Measurements from ENCODE around the gene DRD2.

The DRD2 gene

GRCh38 chr11:113400631-113401230 lies 74.5 kb downstream of the DRD2 start:
- no peak for DNase-seq (ENCODE audit: low read depth)

GRCh38 chr11:113398669-113399430 lies 76.3 kb downstream of the DRD2 start:
- no peak for DNase-seq (ENCODE audit: low read depth)

DNA sequence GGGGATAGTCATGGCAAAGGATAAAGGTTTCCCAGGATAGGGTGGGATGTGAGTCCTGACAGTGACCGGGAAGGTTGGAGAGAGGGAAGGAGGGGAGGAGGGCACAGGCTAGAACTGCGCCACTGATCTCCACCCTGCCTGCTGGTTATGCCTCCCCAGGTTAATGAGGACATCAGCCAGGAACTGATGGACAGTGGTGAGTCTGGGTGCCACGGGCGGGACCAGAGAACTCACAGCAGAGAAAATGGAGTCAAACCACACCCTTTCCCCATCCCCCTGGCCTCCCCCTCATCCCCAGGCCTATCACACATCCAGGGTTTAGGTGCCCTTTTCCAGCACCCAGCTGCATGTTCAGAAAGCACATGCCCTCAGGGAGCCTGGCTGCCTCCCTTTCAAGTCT lies 77.4 kb downstream of the DRD2 start:
- DNase-seq (ENCODE audit: low read depth) = no peak

DNA sequence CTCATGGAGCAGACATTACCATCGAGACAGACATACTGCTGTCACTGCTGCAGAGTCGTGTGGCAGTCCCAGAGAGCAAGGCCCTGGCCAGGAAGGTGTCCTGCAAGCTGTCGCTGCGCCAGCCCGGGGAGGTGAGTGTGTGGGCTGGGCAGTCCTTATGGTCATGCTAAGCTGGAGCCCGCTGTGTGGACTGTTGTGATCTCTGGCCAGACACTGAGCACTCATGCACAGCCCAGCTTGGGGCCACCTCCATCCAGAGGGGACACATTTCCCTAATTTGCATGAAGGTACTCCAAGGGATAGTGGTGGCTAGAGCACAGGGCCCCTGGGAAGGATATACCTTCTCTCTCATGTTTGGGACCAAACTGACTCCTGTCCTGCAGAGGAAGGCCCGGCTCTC lies 78.0 kb downstream of the DRD2 start:
- no peak for DNase-seq (ENCODE audit: low read depth)

- no peak for DNase-seq (ENCODE audit: low read depth)
Measured at GRCh38 chr11:113396690-113397089, 78.5 kb downstream of the DRD2 start.

- DNase-seq (ENCODE audit: low read depth) = no peak
Measured at GRCh38 chr11:113395782-113396336, 79.3 kb downstream of the DRD2 start.

DNA sequence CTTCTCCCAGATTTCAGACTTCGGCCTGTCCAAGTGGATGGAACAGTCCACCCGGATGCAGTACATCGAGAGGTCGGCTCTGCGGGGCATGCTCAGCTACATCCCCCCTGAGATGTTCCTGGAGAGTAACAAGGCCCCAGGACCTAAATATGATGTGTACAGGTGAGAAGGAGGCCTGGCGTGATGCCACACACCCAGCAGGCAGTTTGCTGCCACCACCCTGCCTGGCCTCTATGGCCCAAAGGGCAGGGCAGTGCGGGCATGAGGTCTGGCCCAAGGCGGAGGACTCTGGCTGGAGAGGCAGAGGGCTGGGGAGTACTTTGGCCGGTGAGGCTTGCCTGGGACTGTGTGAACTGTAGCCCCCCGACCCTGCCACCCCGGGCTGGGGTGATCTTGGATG lies 80.3 kb downstream of the DRD2 start:
- no peak for DNase-seq (ENCODE audit: low read depth)

DNA sequence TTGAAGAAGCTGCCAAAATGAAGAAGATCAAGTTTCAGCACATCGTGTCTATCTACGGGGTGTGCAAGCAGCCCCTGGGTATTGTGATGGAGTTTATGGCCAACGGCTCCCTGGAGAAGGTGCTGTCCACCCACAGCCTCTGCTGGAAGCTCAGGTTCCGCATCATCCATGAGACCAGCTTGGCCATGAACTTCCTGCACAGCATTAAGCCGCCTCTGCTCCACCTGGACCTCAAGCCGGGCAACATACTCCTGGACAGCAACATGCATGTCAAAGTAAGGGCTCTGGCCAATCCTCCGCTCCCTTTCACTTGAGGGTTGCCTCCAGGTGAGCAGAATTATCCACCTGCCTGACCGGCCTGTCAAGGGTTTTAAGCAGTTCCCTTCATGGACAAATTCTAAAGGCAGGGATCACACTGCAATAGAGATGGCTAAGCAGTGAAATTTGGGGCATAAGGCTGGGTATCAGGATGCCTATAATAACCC lies 81.7 kb downstream of the DRD2 start:
- DNase-seq (ENCODE audit: low read depth) = no peak

GRCh38 chr11:113392236-113392921 lies 82.8 kb downstream of the DRD2 start:
- no peak for DNase-seq (ENCODE audit: low read depth)

DNA sequence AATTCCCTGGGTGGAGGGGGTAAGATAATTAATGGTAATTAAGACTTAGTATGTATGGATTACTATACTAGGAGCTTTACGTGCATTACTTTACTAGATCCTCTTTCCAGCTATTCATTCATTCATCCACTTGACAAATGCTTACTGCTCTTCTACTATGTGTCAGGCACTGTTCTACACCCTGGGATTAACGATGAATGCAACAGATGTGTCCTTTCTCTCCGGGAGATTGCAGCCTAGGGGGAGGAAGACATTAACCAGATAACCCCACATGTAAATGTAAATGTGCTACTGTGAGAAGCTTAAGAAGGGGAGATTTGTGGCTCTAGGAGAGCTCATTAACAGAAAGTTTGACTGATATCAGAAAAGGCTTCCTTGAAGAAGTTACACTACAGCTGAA lies 85.9 kb downstream of the DRD2 start:
- no peak for DNase-seq (ENCODE audit: low read depth)

- no peak for DNase-seq (ENCODE audit: low read depth)
Measured at GRCh38 chr11:113387605-113388211, 87.5 kb downstream of the DRD2 start, which contains the start of gene ANKK1. Gene ANKK1, plus strand, starts transcription at chr11:113387779. Its CDS starts 106 bp downstream, at chr11:113387885.

DNA sequence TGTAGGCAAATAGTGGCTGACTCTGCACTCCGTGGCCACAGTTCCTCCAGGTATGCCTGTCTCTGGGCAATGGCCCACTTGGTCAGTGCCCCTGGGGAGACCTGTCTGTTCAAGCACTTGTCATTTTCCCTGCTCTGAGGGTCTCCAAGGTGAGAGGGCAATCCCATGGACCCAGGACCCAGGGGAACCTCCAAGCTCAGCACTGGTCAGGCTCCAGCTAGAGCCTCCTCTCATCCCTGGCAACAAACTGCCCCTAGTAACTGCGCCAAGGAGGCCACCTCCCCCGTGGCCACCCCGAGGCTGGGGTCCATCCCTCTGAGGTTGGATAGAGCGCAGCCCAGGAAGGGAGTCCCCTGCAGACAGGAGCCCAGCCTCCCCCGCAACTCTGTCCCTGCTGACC lies 88.3 kb downstream of the DRD2 start:
- no peak for DNase-seq (ENCODE audit: low read depth)

DNA sequence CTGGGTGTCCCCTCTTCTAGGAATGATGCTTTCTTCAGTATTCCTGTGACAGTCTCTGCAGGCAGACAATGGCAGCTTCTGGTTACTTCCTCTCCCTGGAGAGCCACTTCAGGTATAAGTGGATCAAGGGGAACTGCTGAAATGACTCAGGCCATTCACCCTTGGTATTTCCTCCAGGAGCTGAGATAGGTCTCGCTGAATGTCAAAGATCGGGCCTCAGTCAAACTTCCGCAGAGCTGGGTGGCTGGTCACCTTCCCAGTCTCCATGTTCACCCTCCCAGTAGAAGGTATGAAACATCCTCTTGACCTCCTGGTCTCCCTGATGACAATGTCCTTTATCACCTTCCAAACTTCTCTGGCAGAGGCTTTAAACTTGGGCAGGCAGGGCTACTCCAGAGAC lies 89.4 kb downstream of the DRD2 start:
- no peak for DNase-seq (ENCODE audit: low read depth)

DNA sequence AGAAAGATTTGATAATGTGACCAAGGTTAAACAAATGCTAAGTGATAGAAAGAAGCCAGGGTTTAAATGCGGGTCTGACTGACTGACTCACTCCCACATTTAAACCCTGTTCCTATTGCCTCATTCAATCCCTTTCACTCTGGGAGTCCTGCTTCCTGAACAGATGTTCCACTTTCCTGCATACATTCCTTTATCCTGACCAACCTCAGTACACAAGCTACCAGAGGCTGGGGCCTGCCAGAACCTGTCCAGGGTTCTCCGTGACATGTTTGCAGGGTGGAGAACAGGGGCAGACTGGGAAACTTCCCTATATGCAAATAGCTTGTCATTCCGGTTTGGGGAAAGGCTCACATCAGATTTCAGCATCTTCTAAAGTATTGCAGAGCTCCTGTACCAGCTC lies 90.6 kb downstream of the DRD2 start:
- no peak for DNase-seq (ENCODE audit: low read depth)

GRCh38 chr11:113382121-113382520 lies 93.1 kb downstream of the DRD2 start:
- no peak for DNase-seq (ENCODE audit: low read depth)

DNA sequence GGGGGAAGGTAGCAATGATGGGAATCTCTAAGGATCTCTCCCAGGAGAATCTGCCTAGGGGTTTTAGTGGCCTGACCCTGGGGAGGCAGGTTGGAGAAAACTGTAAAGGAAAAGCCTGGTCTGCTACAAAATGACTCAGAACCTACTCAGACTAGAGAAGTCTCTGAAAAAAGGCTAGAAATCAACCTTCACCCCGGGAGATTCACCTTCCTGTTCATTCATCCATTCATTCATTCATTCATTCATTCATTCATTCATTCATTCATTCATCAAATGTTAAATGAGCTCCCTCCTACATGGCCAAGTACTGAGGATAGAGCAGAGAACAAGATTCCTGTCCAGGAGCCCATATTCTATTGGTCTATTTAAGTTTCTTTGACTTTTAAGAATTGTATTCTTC lies 96.5 kb downstream of the DRD2 start:
- DNase-seq (ENCODE audit: low read depth) = no peak

DNA sequence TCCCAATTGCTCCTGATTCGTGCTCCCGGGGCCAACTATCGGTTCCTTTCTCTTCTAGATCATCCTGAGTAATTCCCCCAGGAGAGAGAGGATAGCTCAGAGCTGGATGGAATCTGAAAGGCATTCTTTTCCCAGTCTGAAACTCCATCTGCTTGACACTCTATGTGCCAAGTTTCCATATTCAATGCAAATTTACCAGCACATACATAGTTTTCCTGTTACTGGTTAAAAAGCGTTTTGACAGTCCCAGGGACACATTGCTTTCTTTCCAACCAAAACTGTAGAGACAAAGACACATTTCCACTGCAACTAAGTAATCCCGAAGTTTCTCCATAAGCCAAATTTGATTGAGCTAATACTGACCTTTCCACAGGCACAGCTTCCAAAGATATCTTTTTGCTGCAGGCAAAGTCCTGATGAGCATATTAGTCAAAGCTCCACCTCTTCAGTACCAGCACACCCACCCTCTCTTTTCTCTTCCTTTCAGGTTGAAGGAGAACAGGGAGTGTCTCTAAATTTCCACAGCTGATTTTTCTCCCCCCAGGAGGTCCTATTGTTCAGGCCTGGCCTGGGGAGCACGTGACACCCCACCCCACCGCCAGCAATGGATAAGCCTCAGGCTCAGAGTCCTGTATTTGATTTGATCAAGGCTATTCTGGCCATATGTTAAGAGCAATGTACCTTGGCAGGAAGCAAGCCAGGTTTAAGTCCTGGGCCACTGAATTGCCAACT lies 97.4 kb downstream of the DRD2 start:
- DNase-seq (ENCODE audit: low read depth) = no peak

- DNase-seq (ENCODE audit: low read depth) = no peak
Measured at GRCh38 chr11:113376156-113376555, 99.0 kb downstream of the DRD2 start.

DNA sequence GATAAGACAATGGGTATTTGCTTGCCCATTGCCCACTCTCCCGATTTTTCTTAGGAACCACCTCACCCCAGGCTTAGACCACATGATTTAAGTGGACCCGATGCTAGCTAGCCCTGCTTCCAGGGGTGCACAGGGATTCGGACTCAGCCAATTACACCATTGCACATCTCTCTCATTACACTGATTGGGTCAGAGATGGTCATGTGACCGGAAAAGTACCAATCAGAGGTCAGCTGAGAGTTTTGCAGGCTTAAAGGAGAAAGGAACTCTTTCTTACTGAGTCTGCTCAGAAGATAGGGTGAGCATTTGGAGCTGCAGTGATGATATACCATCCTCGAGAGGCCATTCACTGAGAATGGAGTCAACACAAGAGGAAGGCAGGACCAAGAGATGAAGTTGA lies 99.8 kb downstream of the DRD2 start:
- no peak for DNase-seq (ENCODE audit: low read depth)

GRCh38 chr11:113373981-113374560 lies 101.1 kb downstream of the DRD2 start:
- DNase-seq (ENCODE audit: low read depth) = no peak

GRCh38 chr11:113373306-113373705 lies 101.9 kb downstream of the DRD2 start:
- no peak for DNase-seq (ENCODE audit: low read depth)

Data from stimulated activated CD8-positive, alpha-beta memory T cell treated with anti-CD3 and anti-CD28 coated beads, Interleukin-15, amount 100 ng/mL, for 24 hours (primary cell).